OCI-LY1 (cell line): ENCODE data around the gene SCN4B.

Experiments used
- H2AFZ ChIP-seq: fragments of 200-600 bp; sonication (generic), shearing (Covaris generic); 2 replicates; pipeline ENCODE4 v1.6.0; 2014; ENCODE audit warnings: antibody characterized with exemption, mild to moderate bottlenecking, low read length
- H3F3A ChIP-seq: fragments of 200-600 bp; sonication (generic), shearing (Covaris generic); 2 replicates; pipeline ENCODE4 v1.6.0; 2014; ENCODE audit warnings: mild to moderate bottlenecking, antibody characterized with exemption, low read length, moderate library complexity; ENCODE audit not compliant: insufficient read depth
- H3K27ac ChIP-seq: fragments of 200-600 bp; sonication (generic); 2 replicates; pipeline ENCODE4 v1.5.1; 2014; ENCODE audit warnings: low read length, mixed run types, mild to moderate bottlenecking, low read depth; ENCODE audit not compliant: poor library complexity, severe bottlenecking
- H3K27me3 ChIP-seq: fragments of 200-600 bp; sonication (generic); 2 replicates; pipeline ENCODE4 v1.6.0; 2014; ENCODE audit warnings: antibody characterized with exemption, mild to moderate bottlenecking, low read length, moderate library complexity; ENCODE audit not compliant: insufficient read depth
- H3K36me3 ChIP-seq: fragments of 200-600 bp; sonication (generic); 2 replicates; pipeline ENCODE4 v1.6.1; 2014; ENCODE audit warnings: mild to moderate bottlenecking, antibody characterized with exemption, low read length, moderate library complexity, mixed read lengths; ENCODE audit not compliant: insufficient read depth
- H3K4me1 ChIP-seq: fragments of 200-600 bp; sonication (generic); 2 replicates; pipeline ENCODE4 v1.5.1; 2014; ENCODE audit warnings: mild to moderate bottlenecking, low read length, moderate library complexity; ENCODE audit not compliant: insufficient read depth, severe bottlenecking
- H3K4me2 ChIP-seq: fragments of 200-600 bp; sonication (generic), shearing (Covaris generic); 2 replicates; pipeline ENCODE4 v1.6.1; 2014; ENCODE audit warnings: low read length
- H3K4me3 ChIP-seq: fragments of 200-600 bp; sonication (generic); 2 replicates; pipeline ENCODE4 v1.5.1; 2014; ENCODE audit warnings: low read length, low read depth, mild to moderate bottlenecking, mixed read lengths; ENCODE audit not compliant: poor library complexity, severe bottlenecking
- H3K79me2 ChIP-seq: fragments of 200-600 bp; shearing (Covaris generic); 2 replicates; pipeline ENCODE4 v1.6.1; 2016; ENCODE audit warnings: mixed run types, low read length, mixed read lengths; ENCODE audit not compliant: insufficient read depth
- H3K9ac ChIP-seq: fragments of 200-600 bp; sonication (generic), shearing (Covaris generic); 2 replicates; pipeline ENCODE4 v1.6.1; 2014; ENCODE audit warnings: mild to moderate bottlenecking, low read length, mixed read lengths
- H3K9me2 ChIP-seq: fragments of 200-600 bp; sonication (generic), shearing (Covaris generic); 2 replicates; pipeline ENCODE4 v1.6.1; 2014; ENCODE audit warnings: low read depth, mild to moderate bottlenecking, low read length, mixed read lengths
- H3K9me3 ChIP-seq: fragments of 200-600 bp; shearing (Covaris generic); 2 replicates; pipeline ENCODE4 v1.6.1; 2014; ENCODE audit warnings: low read length, mixed read lengths
- H4K20me1 ChIP-seq: fragments of 200-600 bp; sonication (generic), shearing (Covaris generic); 2 replicates; pipeline ENCODE4 v1.6.0; 2016; ENCODE audit warnings: mild to moderate bottlenecking, low read length; ENCODE audit not compliant: insufficient read depth
- EZH2 ChIP-seq: fragments of 200-600 bp; sonication (generic), shearing (Covaris generic); IDR thresholded peaks from 2 replicates; pipeline ENCODE4 v1.8.0; 2017; ENCODE audit warnings: borderline replicate concordance, mixed run types, mild to moderate bottlenecking, antibody characterized with exemption, low read length, moderate library complexity, mixed read lengths
- TF ChIP-seq, protein P1 (sequence below): fragments of 200-600 bp; sonication (generic), shearing (Covaris generic); IDR thresholded peaks from 2 replicates; pipeline ENCODE4 v1.5.1; 2017; ENCODE audit warnings: mild to moderate bottlenecking, antibody characterized with exemption, low read length, moderate library complexity, mixed read lengths

The SCN4B gene

GRCh38 chr11:118099838-118100556 lies 52.6 kb downstream of the SCN4B start:
- H3K27ac ChIP-seq, result no peak overlapping the region
- TF ChIP-seq EZH2, result no peak
- TF ChIP-seq, protein P1, sequence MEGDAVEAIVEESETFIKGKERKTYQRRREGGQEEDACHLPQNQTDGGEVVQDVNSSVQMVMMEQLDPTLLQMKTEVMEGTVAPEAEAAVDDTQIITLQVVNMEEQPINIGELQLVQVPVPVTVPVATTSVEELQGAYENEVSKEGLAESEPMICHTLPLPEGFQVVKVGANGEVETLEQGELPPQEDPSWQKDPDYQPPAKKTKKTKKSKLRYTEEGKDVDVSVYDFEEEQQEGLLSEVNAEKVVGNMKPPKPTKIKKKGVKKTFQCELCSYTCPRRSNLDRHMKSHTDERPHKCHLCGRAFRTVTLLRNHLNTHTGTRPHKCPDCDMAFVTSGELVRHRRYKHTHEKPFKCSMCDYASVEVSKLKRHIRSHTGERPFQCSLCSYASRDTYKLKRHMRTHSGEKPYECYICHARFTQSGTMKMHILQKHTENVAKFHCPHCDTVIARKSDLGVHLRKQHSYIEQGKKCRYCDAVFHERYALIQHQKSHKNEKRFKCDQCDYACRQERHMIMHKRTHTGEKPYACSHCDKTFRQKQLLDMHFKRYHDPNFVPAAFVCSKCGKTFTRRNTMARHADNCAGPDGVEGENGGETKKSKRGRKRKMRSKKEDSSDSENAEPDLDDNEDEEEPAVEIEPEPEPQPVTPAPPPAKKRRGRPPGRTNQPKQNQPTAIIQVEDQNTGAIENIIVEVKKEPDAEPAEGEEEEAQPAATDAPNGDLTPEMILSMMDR, result no peak
- H3K9ac ChIP-seq, result no peak overlapping the region
- H3K9me3 ChIP-seq, result no peaks in the 10 kb centered on the region
- H3K79me2 ChIP-seq, result no peaks in the 10 kb centered on the region
- H3K27me3 ChIP-seq, result peaks cover 4% of the 10 kb centered on the region; the same call in 1 of the 2 replicates
- H2AFZ ChIP-seq, result no peak overlapping the region
- H3K36me3 ChIP-seq, result no peaks in the 10 kb centered on the region
- no peaks in the 10 kb centered on the region for H3K9me2 ChIP-seq
- no peaks in the 10 kb centered on the region for H3F3A ChIP-seq
- H4K20me1 ChIP-seq, result no peaks in the 10 kb centered on the region
- H3K4me2 ChIP-seq, result no peak overlapping the region
- no peaks in the 10 kb centered on the region for H3K4me1 ChIP-seq
- no peak overlapping the region for H3K4me3 ChIP-seq

DNA sequence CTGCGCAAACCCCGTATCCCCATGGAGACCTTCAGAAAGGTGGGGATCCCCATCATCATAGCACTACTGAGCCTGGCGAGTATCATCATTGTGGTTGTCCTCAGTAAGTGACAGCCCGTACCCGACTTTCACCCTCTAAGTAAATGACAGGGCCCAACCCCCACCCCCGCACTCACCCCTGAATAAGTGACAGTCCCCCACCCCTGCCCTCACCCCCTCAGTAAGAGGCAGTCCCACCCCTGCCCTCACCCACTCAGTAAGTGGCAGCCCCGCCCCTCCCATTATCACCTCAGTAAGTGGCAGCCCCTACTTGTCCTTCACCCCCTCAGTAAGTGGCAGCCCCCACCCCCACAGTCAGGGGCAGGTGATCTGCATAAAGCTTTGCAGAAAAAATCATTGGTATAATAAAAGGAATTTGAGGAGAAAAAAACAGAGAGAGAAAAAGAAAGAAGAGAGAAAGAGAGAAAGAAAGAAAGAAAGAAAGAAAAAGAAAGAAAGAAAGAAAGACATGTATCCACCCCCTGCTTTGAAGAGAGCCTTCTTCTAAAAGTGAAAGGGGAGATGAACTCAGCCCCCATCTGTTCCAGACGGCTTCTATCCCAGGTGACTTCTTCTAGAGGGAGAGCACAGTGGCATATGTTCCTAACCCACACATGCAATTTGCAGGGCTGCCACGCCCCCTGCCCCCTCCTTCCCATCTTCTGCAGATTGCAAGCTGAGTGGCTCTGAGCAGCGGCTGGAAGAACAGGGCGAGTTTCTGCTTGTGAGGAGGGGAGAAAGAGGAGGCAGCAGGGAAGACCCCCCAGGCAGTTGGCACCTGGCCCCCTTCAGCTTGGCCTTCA lies 53.4 kb downstream of the SCN4B start:
- Histone ChIP-seq H4K20me1 (no peaks in the 10 kb centered on the region), H3K9me3 (no peaks in the 10 kb centered on the region), H3K36me3 (no peaks in the 10 kb centered on the region), H3K9ac (no peak overlapping the region), H3K4me1 (no peaks in the 10 kb centered on the region), H3K9me2 (no peaks in the 10 kb centered on the region), H3K4me3 (no peak overlapping the region), H2AFZ (no peak overlapping the region), H3F3A (no peaks in the 10 kb centered on the region), H3K4me2 (no peak overlapping the region), H3K27me3 (peaks cover 4% of the 10 kb centered on the region; the same call in 1 of the 2 replicates), H3K79me2 (no peaks in the 10 kb centered on the region), H3K27ac (no peak overlapping the region)
- TF ChIP-seq, protein P1, result no peak

DNA sequence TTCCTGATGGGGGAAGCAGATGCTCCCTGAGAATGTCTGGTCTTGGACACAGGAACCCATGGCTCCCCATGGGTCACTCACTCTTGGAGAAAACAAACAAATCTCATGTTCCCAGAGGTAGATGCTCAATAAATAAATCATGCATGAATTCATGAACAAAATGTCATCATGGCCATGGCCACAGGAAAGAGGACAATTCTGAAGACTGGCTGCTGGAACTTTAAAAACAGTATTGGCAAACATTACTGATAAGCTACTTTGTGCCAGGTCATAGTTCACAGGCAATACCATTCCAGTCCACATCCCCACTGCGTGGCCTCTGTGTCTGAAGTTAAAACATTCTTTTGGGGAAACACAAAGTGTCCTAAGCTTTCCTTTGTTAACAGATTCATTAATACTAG lies 56.7 kb downstream of the SCN4B start:
- no peak overlapping the region for H3K9ac ChIP-seq
- no peaks in the 10 kb centered on the region for H4K20me1 ChIP-seq
- H3K79me2 ChIP-seq, result no peaks in the 10 kb centered on the region
- no peak overlapping the region for H3K27ac ChIP-seq
- no peaks in the 10 kb centered on the region for H3K36me3 ChIP-seq
- no peaks in the 10 kb centered on the region for H3K9me3 ChIP-seq
- H2AFZ ChIP-seq, result no peak overlapping the region
- H3K4me3 ChIP-seq, result no peak overlapping the region
- H3F3A ChIP-seq, result no peaks in the 10 kb centered on the region
- no peak for TF ChIP-seq EZH2
- TF ChIP-seq, protein P1, result no peak
- H3K9me2 ChIP-seq, result no peaks in the 10 kb centered on the region
- H3K27me3 ChIP-seq, result peaks cover 4% of the 10 kb centered on the region; the same call in 1 of the 2 replicates
- no peaks in the 10 kb centered on the region for H3K4me1 ChIP-seq
- no peak overlapping the region for H3K4me2 ChIP-seq
